Measurements from ENCODE around the gene CES4A. TPM values are rescaled to one million over a fixed set of nuclear protein-coding genes. Genes with fewer than 3 reads are reported as not detected.

Gene CES4A
- total RNA-seq, 1 experiment from 2014 or later = 0.61 TPM

- TF ChIP-seq, protein P1, sequence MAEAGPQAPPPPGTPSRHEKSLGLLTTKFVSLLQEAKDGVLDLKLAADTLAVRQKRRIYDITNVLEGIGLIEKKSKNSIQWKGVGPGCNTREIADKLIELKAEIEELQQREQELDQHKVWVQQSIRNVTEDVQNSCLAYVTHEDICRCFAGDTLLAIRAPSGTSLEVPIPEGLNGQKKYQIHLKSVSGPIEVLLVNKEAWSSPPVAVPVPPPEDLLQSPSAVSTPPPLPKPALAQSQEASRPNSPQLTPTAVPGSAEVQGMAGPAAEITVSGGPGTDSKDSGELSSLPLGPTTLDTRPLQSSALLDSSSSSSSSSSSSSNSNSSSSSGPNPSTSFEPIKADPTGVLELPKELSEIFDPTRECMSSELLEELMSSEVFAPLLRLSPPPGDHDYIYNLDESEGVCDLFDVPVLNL (CRISPR knock-in tag; IDR thresholded peaks at IDR 0.05; ENCODE audit: borderline replicate concordance, low read depth) = no peak
Observed at GRCh38 chr16:67024384-67025209, 36.2 kb downstream of the CES4A start (continued).

- Mint-ChIP-seq H3K9me3 (no peaks in the 10 kb centered on the region), H3K4me3 (no peak overlapping the region), H3K27ac (no peak overlapping the region), H3K4me1 (peaks cover 10% of the 10 kb centered on the region; the same call in 1 of the 2 replicates), H3K27me3 (ENCODE audit: low read depth) (peaks cover 14% of the 10 kb centered on the region), H3K36me3 (no peaks in the 10 kb centered on the region)
- CTCF ChIA-PET = interaction anchor here (5.1 kb wide), 1 partner anchor 8 kb away, joined by 51 read pairs; no protein-coding TSS in a partner anchor
- DNase-seq (ENCODE audit: low spot score) (no peak), ATAC-seq (no peak)
- TF ChIP-seq ARID4B (CRISPR knock-in tag; IDR thresholded peaks at IDR 0.05; ENCODE audit: borderline replicate concordance) (no peak), NFYB (CRISPR knock-in tag; conservative IDR thresholded peaks at IDR 0.05; ENCODE audit: low read depth) (no peak), USF2 (CRISPR knock-in tag; IDR thresholded peaks at IDR 0.05) (no peak), GRHL2 (CRISPR knock-in tag; IDR thresholded peaks at IDR 0.05; ENCODE audit: insufficient replicate concordance, severe bottlenecking) (no peak)
- TF ChIP-seq, protein P2, sequence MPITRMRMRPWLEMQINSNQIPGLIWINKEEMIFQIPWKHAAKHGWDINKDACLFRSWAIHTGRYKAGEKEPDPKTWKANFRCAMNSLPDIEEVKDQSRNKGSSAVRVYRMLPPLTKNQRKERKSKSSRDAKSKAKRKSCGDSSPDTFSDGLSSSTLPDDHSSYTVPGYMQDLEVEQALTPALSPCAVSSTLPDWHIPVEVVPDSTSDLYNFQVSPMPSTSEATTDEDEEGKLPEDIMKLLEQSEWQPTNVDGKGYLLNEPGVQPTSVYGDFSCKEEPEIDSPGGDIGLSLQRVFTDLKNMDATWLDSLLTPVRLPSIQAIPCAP (CRISPR knock-in tag; IDR thresholded peaks at IDR 0.05) = no peak
- POLR2A ChIA-PET = no interaction called here
Observed at GRCh38 chr16:67025210-67025550, 36.8 kb downstream of the CES4A start.

DNA sequence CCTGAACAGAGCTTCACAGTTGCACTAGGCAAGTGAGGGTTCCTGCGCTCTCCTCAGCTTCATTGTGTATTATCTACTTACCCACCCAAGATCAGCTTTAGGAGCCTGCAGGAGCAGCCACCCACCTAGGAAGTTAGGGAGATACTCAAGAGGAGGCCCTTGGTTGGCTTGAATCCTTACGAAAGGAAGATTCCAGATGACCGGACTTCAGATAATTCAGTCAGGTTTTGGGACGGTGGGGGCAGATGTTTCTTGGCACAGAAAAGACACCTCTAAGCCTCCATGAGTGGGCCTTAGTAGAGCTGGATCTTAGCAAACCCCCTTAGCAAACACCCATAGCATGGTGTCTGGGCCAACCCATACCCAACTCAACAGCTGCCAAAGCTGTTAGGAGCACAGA lies 38.2 kb downstream of the CES4A start:
- CTCF ChIA-PET = interaction anchor here (1.2 to 5.1 kb wide), 4 partner anchors 9 to 174 kb away, joined by 3 to 51 read pairs (median 4); no protein-coding TSS in a partner anchor
- POLR2A ChIA-PET = no interaction called here
- H3K4me3 Mint-ChIP-seq = no peak overlapping the region
- TF ChIP-seq FOXP1 (CRISPR knock-in tag; IDR thresholded peaks at IDR 0.05; ENCODE audit: borderline replicate concordance) (no peak), SP1 (CRISPR knock-in tag; conservative IDR thresholded peaks at IDR 0.05) (no peak), FOXP4 (CRISPR knock-in tag; IDR thresholded peaks at IDR 0.05) (no peak), TCF7 (CRISPR knock-in tag; IDR thresholded peaks at IDR 0.05; ENCODE audit: low read depth) (no peak), KAT7 (CRISPR knock-in tag; IDR thresholded peaks at IDR 0.05; ENCODE audit: borderline replicate concordance) (no peak), USF2 (CRISPR knock-in tag; IDR thresholded peaks at IDR 0.05) (no peak), ZNF219 (CRISPR knock-in tag; IDR thresholded peaks at IDR 0.05; ENCODE audit: borderline replicate concordance) (no peak)
- TF ChIP-seq, protein P3, sequence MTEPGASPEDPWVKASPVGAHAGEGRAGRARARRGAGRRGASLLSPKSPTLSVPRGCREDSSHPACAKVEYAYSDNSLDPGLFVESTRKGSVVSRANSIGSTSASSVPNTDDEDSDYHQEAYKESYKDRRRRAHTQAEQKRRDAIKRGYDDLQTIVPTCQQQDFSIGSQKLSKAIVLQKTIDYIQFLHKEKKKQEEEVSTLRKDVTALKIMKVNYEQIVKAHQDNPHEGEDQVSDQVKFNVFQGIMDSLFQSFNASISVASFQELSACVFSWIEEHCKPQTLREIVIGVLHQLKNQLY (CRISPR knock-in tag; IDR thresholded peaks at IDR 0.05) = no peak
- TF ChIP-seq, protein P4, sequence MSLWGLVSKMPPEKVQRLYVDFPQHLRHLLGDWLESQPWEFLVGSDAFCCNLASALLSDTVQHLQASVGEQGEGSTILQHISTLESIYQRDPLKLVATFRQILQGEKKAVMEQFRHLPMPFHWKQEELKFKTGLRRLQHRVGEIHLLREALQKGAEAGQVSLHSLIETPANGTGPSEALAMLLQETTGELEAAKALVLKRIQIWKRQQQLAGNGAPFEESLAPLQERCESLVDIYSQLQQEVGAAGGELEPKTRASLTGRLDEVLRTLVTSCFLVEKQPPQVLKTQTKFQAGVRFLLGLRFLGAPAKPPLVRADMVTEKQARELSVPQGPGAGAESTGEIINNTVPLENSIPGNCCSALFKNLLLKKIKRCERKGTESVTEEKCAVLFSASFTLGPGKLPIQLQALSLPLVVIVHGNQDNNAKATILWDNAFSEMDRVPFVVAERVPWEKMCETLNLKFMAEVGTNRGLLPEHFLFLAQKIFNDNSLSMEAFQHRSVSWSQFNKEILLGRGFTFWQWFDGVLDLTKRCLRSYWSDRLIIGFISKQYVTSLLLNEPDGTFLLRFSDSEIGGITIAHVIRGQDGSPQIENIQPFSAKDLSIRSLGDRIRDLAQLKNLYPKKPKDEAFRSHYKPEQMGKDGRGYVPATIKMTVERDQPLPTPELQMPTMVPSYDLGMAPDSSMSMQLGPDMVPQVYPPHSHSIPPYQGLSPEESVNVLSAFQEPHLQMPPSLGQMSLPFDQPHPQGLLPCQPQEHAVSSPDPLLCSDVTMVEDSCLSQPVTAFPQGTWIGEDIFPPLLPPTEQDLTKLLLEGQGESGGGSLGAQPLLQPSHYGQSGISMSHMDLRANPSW (CRISPR knock-in tag; conservative IDR thresholded peaks at IDR 0.05; ENCODE audit: low read depth) = no peak
- TF ChIP-seq, protein P5, sequence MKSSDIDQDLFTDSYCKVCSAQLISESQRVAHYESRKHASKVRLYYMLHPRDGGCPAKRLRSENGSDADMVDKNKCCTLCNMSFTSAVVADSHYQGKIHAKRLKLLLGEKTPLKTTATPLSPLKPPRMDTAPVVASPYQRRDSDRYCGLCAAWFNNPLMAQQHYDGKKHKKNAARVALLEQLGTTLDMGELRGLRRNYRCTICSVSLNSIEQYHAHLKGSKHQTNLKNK (CRISPR knock-in tag; IDR thresholded peaks at IDR 0.05) = no peak

More for the DNA sequence above, 38.2 kb downstream of the CES4A start:
- Mint-ChIP-seq H3K27me3 (ENCODE audit: low read depth) (peaks cover 10% of the 10 kb centered on the region), H3K27ac (no peak overlapping the region), H3K9me3 (no peaks in the 10 kb centered on the region), H3K4me1 (peaks cover 16% of the 10 kb centered on the region; the same call in 1 of the 2 replicates), H3K36me3 (no peaks in the 10 kb centered on the region)
- DNase-seq (ENCODE audit: low spot score) (no peak), ATAC-seq (no peak)

Measured in WTC11 (cell line).